ENCODE results near the gene SORBS2.

- TF ChIP-seq CTCF (IDR thresholded peaks at IDR 0.05) (no peak), POLR2AphosphoS5 (IDR thresholded peaks at IDR 0.05) (no peak), EP300 (IDR thresholded peaks at IDR 0.05) (no peak)
Observed at GRCh38 chr4:185846505-185847150, 34.6 kb upstream of the SORBS2 start.

All from suprapubic skin (tissue), 4 donors.